ENCODE measurements around the gene CD27.

CD27 gene

DNA sequence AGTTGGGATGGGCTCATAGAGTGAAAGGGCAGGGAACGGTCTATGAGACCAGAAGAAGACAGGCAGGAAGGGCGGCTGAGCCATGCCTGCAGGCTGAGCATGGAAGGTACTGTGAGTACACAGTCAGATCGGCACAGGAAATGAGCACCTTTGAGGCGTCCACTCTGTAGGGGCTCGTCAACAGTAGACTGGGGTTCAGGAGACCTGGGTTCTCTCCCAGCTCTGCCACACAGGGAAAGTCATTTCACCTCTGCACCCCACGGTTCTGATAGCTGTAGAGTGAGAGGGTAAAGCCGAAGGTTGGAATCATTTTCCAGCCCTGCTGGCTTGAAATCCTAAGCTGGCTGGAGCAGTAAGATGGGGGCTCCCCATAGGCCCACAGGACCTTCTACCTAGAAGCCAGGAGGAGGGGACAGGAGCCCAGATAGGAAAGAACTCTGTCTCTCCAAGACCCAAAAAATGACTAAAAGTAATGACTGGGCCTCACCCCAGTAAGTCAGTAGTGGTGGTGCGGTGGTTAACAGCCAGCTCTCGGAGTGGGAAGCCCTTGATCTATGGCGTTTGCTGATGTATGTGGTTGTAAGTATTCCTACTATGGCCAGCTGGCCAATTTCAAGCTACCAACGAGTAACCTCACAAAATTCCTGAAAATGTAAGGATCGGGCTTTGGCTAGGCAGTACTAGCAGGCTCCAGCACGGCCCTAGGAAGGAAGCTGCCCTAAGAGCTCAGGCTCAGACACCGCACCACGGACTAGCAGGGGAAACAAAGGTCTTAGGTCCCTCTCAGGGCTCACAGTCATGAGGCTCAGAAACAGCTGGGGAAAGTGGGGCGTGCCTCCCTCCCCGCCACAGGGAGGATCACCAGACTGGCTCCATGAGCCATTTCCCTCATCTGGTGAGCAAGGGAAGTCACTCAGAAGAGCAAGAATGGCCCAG is 10.3 kb upstream of the CD27 start:
- DNase-seq (ENCODE audit: low spot score) = no peak

- no peak for DNase-seq (ENCODE audit: low spot score)
Measured at GRCh38 chr12:6435961-6436715, 8.6 kb upstream of the CD27 start.

- DNase-seq (ENCODE audit: low spot score) = no peak
Measured at GRCh38 chr12:6437586-6437985, 7.2 kb upstream of the CD27 start.

DNA sequence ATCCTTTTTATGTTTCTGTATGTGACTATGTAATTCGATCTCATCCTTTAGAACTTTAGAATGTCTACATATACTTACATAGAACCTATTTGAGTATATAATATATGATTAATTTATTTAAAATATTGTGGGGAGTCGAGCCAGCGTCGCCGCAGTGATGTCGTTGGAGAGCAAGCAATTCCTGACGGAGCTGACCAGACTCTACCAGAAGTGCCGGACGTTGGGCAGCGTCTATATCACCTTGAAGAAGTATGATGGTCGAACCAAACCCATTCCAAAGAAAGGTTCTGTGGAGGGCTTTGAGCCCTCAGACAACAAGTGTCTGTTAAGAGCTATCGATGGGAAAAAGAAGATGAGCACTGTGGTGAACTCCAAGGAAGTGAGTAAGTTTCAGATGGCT is 6.4 kb upstream of the CD27 start:
- DNase-seq (ENCODE audit: low spot score) = no peak

DNA sequence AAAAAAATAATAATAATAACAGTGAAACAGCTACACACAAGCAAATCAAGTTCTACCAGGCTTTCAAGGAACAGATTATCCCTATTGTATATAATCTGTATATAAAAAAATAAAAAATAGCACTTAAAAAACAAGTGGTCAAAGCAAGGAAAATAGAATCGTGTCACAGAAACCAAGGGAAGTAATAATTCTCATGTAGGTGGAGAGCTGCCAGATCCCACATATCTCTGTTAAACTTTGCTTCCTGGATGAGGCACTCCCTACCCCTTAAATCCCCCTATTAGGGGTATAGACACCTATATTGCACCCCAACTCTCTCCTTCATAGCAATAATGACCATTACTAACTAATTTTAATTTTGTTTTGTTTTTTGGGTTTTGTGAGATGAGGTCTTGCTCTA is 4.4 kb upstream of the CD27 start:
- no peak for DNase-seq (ENCODE audit: low spot score)

DNA sequence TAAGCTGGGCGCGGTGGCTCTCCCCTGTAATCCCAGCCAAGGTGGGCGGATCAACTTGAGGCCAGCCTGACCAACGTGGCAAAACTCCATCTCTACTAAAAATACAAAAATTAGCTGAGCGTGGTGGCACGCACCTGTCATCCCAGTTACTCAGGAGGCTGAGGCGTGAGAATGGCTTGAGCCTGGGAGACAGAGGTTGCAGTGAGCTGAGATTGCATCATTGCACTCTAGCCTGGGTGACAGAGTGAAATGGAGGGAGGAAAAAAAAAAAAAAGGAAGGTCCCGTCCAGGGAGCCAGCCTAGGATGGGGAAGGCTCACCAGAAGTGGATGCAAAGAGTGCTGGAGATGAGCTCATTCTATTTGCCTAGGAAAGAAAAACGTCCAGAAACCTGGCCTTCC is 1.9 kb upstream of the CD27 start:
- no peak for DNase-seq (ENCODE audit: low spot score)

- no peak for DNase-seq (ENCODE audit: low spot score)
Measured at GRCh38 chr12:6443361-6443983, 1.3 kb upstream of the CD27 start.

DNA sequence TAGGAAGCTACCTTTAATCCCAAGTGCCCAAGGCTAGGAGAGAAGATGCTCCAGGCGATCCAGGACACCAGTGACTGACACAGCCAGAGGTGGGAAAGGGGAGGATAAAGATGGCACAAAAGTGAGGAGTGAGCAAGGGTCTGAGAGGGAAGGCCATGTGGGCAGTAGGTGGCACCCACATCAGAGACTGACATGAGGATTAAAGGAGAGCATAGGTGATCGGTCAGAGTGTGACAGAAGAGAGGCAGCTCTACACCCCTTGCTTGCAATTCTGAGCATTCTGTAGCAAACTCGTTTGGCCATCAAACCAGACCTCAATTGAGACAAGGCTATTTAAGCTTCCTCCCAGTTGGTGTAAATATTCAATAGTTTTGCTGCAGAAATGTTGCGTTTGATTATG is 724 bp upstream of the CD27 start:
- DNase-seq (ENCODE audit: low spot score) = no peak

DNA sequence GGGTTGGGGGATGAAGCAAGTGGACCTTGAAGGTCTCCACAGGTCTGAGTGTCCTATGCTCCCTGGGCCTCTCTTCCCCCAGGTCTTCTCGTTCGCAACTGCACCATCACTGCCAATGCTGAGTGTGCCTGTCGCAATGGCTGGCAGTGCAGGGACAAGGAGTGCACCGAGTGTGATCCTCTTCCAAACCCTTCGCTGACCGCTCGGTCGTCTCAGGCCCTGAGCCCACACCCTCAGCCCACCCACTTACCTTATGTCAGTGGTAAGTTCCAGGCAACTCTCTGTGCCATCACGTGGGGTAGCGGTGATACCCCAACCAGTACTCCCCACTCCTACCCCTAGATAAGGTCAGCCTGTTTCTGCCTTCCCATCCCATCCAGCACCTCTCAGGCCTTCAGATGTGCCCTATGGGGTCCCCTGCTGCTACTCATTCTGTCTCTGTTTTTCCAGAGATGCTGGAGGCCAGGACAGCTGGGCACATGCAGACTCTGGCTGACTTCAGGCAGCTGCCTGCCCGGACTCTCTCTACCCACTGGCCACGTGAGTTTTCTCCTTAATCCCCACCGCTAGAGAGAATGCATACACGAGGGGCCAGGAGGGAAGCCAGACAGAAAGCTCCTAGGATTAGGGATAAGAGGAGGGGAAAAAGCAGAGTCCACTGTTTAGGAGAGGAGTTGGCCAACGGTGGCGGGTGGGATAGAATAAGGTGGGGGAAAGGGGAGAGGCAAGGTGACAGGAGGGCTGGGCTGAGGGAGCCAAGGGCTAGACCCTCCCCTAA is 5.5 kb downstream of the CD27 start:
- DNase-seq (ENCODE audit: low spot score) = no peak

DNA sequence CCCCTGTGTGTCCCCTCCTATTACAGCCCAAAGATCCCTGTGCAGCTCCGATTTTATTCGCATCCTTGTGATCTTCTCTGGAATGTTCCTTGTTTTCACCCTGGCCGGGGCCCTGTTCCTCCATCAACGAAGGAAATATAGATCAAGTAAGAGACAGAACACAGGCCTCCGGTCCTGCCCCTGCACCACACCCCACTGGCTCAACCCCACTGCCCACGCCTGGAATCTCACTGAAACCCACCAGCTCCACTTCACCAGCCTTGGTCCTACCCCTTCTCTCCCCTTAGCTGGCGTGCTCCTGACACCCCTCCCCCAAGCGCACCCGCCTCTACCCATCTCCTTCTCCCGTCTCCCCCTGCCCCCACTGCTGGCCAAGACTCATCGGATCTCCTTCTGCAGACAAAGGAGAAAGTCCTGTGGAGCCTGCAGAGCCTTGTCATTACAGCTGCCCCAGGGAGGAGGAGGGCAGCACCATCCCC is 6.2 kb downstream of the CD27 start:
- no peak for DNase-seq (ENCODE audit: low spot score)

DNA sequence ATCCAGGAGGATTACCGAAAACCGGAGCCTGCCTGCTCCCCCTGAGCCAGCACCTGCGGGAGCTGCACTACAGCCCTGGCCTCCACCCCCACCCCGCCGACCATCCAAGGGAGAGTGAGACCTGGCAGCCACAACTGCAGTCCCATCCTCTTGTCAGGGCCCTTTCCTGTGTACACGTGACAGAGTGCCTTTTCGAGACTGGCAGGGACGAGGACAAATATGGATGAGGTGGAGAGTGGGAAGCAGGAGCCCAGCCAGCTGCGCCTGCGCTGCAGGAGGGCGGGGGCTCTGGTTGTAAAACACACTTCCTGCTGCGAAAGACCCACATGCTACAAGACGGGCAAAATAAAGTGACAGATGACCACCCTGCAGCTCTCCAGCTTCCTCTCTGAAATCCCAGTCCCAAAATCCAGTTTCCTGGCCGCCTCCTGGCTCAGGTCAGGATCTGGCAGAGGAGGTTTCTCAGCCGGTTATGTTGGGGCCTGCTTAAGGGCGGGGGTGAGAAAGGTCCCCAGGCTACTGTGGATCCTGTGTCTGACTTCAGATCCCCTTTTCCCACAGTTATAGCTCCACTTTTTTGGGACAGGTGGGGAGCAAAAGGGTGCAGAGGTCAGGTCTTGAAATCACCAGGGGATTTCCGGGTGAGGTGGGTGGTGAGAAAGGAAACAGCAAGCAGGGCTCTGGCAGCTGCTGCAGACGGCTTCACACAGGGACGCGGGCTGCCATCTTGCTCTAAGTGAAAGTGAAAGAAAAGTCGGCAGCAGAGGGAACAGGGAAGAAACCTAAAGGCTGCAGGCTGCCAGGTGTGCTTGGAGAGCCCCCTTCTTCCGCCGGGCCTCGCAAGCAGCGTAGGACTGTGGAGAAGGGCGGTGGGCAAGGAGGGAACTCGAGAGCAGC is 6.8 kb downstream of the CD27 start, which contains the start of gene TAPBPL:
Gene TAPBPL, plus strand, starts transcription at position 695 of the 897 bp plus-strand sequence. CDS start 207 bp downstream, outside the sequence.
- peak; percentile 69 for DNase-seq (ENCODE audit: low spot score)

DNA sequence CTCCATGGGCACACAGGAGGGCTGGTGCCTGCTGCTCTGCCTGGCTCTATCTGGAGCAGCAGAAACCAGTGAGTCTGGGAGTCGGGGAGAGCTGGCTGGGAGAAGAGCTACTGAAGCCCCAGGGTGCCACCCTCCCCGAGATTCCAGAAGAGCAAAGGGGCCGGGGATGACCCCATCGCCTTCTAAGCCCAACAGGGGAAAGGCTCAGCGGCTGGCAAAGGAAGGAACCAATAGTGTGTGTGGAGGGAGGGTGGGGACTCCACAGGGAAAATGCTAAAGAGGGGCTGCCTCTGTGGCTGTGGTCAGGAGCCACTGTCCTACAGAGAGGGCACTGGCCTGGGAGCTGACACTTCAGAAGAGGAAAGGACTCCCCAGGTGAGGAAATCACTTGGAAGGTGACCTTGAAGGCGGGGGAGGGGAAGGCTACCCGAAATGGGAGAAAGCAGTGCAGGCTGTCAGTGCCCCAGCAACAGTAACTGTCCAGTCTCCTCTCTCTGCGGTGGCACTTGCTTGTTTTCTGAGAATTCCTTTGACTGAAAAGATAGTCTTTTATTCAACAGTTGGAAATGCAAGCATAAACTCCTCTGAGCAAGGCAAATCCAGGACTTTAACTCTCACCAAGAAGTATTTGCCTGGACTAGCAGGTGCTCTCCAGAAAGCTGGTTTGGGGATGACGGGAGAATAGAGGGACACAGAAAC is 7.6 kb downstream of the CD27 start:
- no peak for DNase-seq (ENCODE audit: low spot score)

- no peak for DNase-seq (ENCODE audit: low spot score)
Measured at GRCh38 chr12:6452944-6453630, 8.3 kb downstream of the CD27 start.

- DNase-seq (ENCODE audit: low spot score) = no peak
Measured at GRCh38 chr12:6457220-6457945, 12.6 kb downstream of the CD27 start.

GRCh38 chr12:6458281-6459003 is 13.7 kb downstream of the CD27 start:
- DNase-seq (ENCODE audit: low spot score) = no peak

DNA sequence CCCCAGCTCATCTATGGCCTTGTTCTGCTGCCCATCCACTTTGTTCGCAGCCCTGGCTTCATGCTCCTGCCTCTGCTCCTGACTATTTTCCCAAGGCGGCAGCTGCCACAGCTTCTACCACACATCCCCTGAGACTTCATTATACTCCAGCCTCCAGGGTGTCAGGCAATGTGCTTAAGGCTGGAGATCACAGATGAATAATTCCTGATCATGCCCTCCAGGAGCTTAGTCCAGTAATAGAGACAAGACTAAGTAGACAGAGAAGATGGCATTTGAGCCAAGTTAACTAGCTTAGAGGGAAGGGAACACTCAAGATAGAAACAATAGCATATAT is 14.2 kb downstream of the CD27 start:
- DNase-seq (ENCODE audit: low spot score) = no peak

GRCh38 chr12:6460751-6461371 is 16.1 kb downstream of the CD27 start:
- DNase-seq (ENCODE audit: low spot score) = no peak

Data from iPS-NIHi11 (cell line).